Sigmoid colon (tissue), 4 donors: ENCODE results near the gene ZNF655.

Experiments
- CTCF ChIP-seq, 4 experiments: fragments of 450-650 bp in 3 of 4; fragments of 200-600 bp in 1 of 4; IDR thresholded peaks; one replicate each; pipeline ENCODE4 v1.5.1; 2016 to 2019; ENCODE audit warnings: antibody characterized with exemption in 4 of 4, mild to moderate bottlenecking in 3 of 4, moderate library complexity in 2 of 4
- POLR2A ChIP-seq, 2 donors: fragments of 450-650 bp; IDR thresholded peaks; one replicate each; pipeline ENCODE4 v1.6.1; 2016; ENCODE audit warnings: antibody characterized with exemption in 2 of 2, mild to moderate bottlenecking in 2 of 2, moderate library complexity in 2 of 2
- POLR2AphosphoS5 ChIP-seq, 4 donors: sonication (generic); formaldehyde crosslinking; IDR thresholded peaks; one replicate each; pipeline ENCODE4 v1.6.1; 2017; ENCODE audit warnings: antibody characterized with exemption in 4 of 4

DNA sequence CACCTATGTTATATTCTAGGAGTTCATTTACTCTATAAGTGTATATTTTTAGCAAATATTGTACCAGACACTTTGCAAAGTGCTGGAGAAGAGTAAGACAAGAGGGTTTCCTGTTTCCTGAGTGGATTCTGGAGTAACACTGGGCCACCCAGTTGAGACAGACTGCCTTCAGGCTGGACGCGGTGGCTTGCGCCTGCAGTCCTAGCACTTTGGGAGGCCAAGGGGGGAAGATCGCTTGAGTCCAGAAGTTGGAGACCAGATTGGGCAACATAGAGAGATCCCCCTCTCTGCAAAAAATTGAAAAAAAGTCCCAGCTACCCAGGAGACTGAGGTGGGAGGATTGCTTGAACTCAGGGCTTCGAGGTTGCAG is 57.5 kb downstream of the ZNF655 start:
- TF ChIP-seq CTCF (IDR thresholded peaks at IDR 0.05) (no peak), POLR2AphosphoS5 (IDR thresholded peaks at IDR 0.05) (no peak), POLR2A (IDR thresholded peaks at IDR 0.05) (no peak)
